GM23338 (cell line): ENCODE data around the gene RUNX1. TPM values are rescaled to one million over a fixed set of nuclear protein-coding genes. Genes with fewer than 3 reads are reported as not detected.
A peak's percentile ranks its signal among the peaks of the same experiment; 100 is the strongest.

Source experiments
- ATAC-seq: fragments of 200-7000 bp; cut with Tn5 transposase; 3 replicates; pipeline ENCODE4 v1.9.1; 2020
- DNase-seq: peaks from one replicate; pipeline ENCODE4 v3.0.0-alpha.2; 2015; ENCODE audit warnings: low spot score
- H2AFZ ChIP-seq: fragments of 200-600 bp; sonication (generic); 2 replicates; pipeline ENCODE4 v1.8.0; 2016; ENCODE audit warnings: antibody characterized with exemption, mild to moderate bottlenecking, moderate library complexity
- H3F3A ChIP-seq: fragments of 200-600 bp; sonication (generic); replicated peaks from 2 replicates; pipeline ENCODE4 v1.8.0; 2017; ENCODE audit warnings: antibody characterized with exemption, mixed run types, low read depth
- H3K27ac ChIP-seq: fragments of 200-600 bp; sonication (generic); 2 replicates; pipeline ENCODE4 v1.6.1; 2016; ENCODE audit warnings: low read depth
- H3K27me3 ChIP-seq: fragments of 200-600 bp; sonication (generic); 2 replicates; pipeline ENCODE4 v1.8.0; 2016; ENCODE audit warnings: mild to moderate bottlenecking, mixed run types, moderate library complexity; ENCODE audit not compliant: insufficient read depth
- H3K36me3 ChIP-seq: fragments of 200-600 bp; sonication (generic); 2 replicates; pipeline ENCODE4 v1.8.0; 2016; ENCODE audit warnings: mild to moderate bottlenecking; ENCODE audit not compliant: insufficient read depth
- H3K4me1 ChIP-seq: fragments of 200-600 bp; sonication (generic); 2 replicates; pipeline ENCODE4 v1.8.0; 2016; ENCODE audit warnings: mild to moderate bottlenecking, moderate library complexity; ENCODE audit not compliant: insufficient read depth
- H3K4me2 ChIP-seq: fragments of 200-600 bp; sonication (generic); 2 replicates; pipeline ENCODE4 v1.7.1; 2017; ENCODE audit warnings: mixed run types
- H3K4me3 ChIP-seq: fragments of 200-600 bp; sonication (generic); 2 replicates; pipeline ENCODE4 v1.6.1; 2016; ENCODE audit warnings: mixed run types
- H3K79me2 ChIP-seq: fragments of 200-600 bp; sonication (generic); replicated peaks from 2 replicates; pipeline ENCODE4 v1.8.0; 2017; ENCODE audit warnings: mild to moderate bottlenecking; ENCODE audit not compliant: insufficient read depth
- H3K9me2 ChIP-seq: fragments of 200-600 bp; sonication (generic); 2 replicates; pipeline ENCODE4 v1.8.0; 2017; ENCODE audit not compliant: insufficient read depth
- H4K20me1 ChIP-seq: fragments of 200-600 bp; sonication (generic); replicated peaks from 2 replicates; pipeline ENCODE4 v1.8.0; 2017; ENCODE audit warnings: mild to moderate bottlenecking; ENCODE audit not compliant: insufficient read depth
- H3K27ac Mint-ChIP-seq: 2 replicates; pipeline ENCODE4 v1.8.0; 2020; ENCODE audit warnings: inconsistent platforms, mild to moderate bottlenecking, moderate library complexity, mixed read lengths
- H3K27me3 Mint-ChIP-seq: 3 replicates; pipeline ENCODE4 v1.8.0; 2022; ENCODE audit warnings: low read depth, mild to moderate bottlenecking, moderate library complexity, mixed read lengths, inconsistent platforms; ENCODE audit not compliant: insufficient read depth, poor library complexity
- H3K36me3 Mint-ChIP-seq: 3 replicates; pipeline ENCODE4 v1.8.0; 2021; ENCODE audit warnings: low read depth, mild to moderate bottlenecking, inconsistent platforms, moderate library complexity, mixed read lengths
- H3K4me1 Mint-ChIP-seq: 3 replicates; pipeline ENCODE4 v1.8.0; 2020; ENCODE audit warnings: mild to moderate bottlenecking, inconsistent platforms, mixed read lengths
- H3K4me3 Mint-ChIP-seq: 3 replicates; pipeline ENCODE4 v1.8.0; 2021; ENCODE audit warnings: moderate library complexity, mild to moderate bottlenecking, inconsistent platforms, mixed read lengths
- H3K9me3 Mint-ChIP-seq: 3 replicates; pipeline ENCODE4 v1.8.0; 2020; ENCODE audit warnings: moderate library complexity, mild to moderate bottlenecking, inconsistent platforms, mixed read lengths
- CREB1 ChIP-seq: fragments of 250-450 bp; sonication (Bioruptor Pico); IDR thresholded peaks from 2 replicates; pipeline ENCODE4 v1.5.0; 2020; ENCODE audit warnings: low read depth, mild to moderate bottlenecking, moderate library complexity
- EZH2 ChIP-seq: fragments of 200-600 bp; sonication (generic); IDR thresholded peaks from one replicate; pipeline ENCODE4 v1.8.0; 2017; ENCODE audit warnings: antibody characterized with exemption, mild to moderate bottlenecking, low read depth; ENCODE audit not compliant: unreplicated experiment
- NANOG ChIP-seq: IDR thresholded peaks from 2 replicates; pipeline ENCODE4 v1.6.1; 2016; ENCODE audit warnings: antibody characterized with exemption, borderline replicate concordance
- REST ChIP-seq: IDR thresholded peaks from one replicate; pipeline ENCODE4 v1.6.1; 2018; ENCODE audit warnings: antibody characterized with exemption; ENCODE audit not compliant: unreplicated experiment
- STAT1 ChIP-seq: IDR thresholded peaks from one replicate; pipeline ENCODE4 v1.6.1; 2016; ENCODE audit warnings: antibody characterized with exemption; ENCODE audit not compliant: unreplicated experiment
- ZNF114 ChIP-seq: fragments of 250-450 bp; sonication (Bioruptor Pico); IDR thresholded peaks from 2 replicates; pipeline ENCODE4 v1.5.0; 2020; ENCODE audit warnings: mild to moderate bottlenecking, moderate library complexity
- ZNF331 ChIP-seq: fragments of 250-450 bp; sonication (Bioruptor Pico); IDR thresholded peaks from 2 replicates; pipeline ENCODE4 v1.5.0; 2020; ENCODE audit warnings: low read depth, mild to moderate bottlenecking, moderate library complexity
- ZNF462 ChIP-seq: fragments of 250-450 bp; sonication (Bioruptor Pico); IDR thresholded peaks from 2 replicates; pipeline ENCODE4 v1.5.0; 2020; ENCODE audit warnings: mild to moderate bottlenecking, moderate library complexity
- polyA plus RNA-seq: library from polyadenylated mRNA; unstranded; fragments of >200 nt; fragmentation: Nextera tagmentation; extraction: Ambion mirVana; gene quantifications from 2 replicates; pipeline ENCODE4 v1.2.1, GENCODE V29; 2016
- total RNA-seq: library from RNA; depleted of rRNA; stranded (reverse); fragments of >200 nt; shearing (Covaris generic); gene quantifications from 2 replicates; pipeline ENCODE4 v1.2.3, GENCODE V29; 2014
- TF ChIP-seq, protein P1 (sequence below), 2 experiments: fragments of 200-600 bp in 1 of 2; sonication (generic) in 1 of 2; conservative IDR thresholded peaks; 2 replicates each; pipeline versions ENCODE4 v1.5.1 to v1.6.1; 2016 to 2017; ENCODE audit warnings: antibody characterized with exemption in 2 of 2, low read depth in 2 of 2, mild to moderate bottlenecking in 2 of 2, moderate library complexity in 1 of 2

Gene RUNX1
- total and polyA plus RNA-seq, 2 experiments from 2014 or later = 0.29 to 1.1 TPM

DNA sequence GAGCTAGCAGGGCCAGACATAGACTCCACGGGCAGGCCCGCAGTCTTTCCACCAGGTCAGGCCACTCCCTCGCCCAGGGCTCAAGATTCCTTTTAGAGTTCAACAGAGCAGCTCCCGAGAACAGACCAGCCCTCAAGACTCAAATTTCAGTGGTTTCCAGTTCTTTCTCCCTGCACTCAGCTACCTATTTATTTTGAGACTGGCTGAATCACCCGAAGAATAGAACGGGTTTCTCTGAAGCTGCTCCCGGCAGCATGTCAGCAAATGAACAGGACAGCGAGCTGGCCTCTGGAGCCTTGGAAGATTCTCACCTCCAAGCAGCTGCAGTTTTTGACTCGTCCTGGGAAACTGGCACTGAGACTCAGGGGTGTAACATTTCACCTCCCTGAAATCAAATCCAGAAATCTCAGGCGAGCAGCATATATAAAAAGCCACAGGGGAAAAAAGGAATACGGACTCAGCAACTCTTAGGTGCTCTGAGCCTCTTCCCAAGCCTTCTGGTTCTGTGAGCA is 202.4 kb downstream of the RUNX1 start (continued):
- TF ChIP-seq, protein P1, sequence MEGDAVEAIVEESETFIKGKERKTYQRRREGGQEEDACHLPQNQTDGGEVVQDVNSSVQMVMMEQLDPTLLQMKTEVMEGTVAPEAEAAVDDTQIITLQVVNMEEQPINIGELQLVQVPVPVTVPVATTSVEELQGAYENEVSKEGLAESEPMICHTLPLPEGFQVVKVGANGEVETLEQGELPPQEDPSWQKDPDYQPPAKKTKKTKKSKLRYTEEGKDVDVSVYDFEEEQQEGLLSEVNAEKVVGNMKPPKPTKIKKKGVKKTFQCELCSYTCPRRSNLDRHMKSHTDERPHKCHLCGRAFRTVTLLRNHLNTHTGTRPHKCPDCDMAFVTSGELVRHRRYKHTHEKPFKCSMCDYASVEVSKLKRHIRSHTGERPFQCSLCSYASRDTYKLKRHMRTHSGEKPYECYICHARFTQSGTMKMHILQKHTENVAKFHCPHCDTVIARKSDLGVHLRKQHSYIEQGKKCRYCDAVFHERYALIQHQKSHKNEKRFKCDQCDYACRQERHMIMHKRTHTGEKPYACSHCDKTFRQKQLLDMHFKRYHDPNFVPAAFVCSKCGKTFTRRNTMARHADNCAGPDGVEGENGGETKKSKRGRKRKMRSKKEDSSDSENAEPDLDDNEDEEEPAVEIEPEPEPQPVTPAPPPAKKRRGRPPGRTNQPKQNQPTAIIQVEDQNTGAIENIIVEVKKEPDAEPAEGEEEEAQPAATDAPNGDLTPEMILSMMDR (conservative IDR thresholded peaks at IDR 0.05; ENCODE audit: low read depth in 2 of 2) = no peak
- TF ChIP-seq ZNF114 (CRISPR knock-in tag) = no peak
- TF ChIP-seq EZH2 = no peak
- TF ChIP-seq CREB1 = no peak
- no peak for TF ChIP-seq STAT1
- TF ChIP-seq REST = no peak

GRCh38 chr21:34845521-34846451 is 203.3 kb downstream of the RUNX1 start:
- Histone ChIP-seq H3K4me2 (no peak overlapping the region), H3K9me2 (no peaks in the 10 kb centered on the region), H3K27me3 (no peaks in the 10 kb centered on the region), H2AFZ (peak overlapping the region; percentile 87; the same call in 1 of the 2 replicates), H3K27ac (no peak overlapping the region), H3K36me3 (no peaks in the 10 kb centered on the region), H4K20me1 (no peaks in the 10 kb centered on the region; the same call in 1 of the 2 replicates), H3F3A (no peaks in the 10 kb centered on the region), H3K79me2 (no peaks in the 10 kb centered on the region), H3K4me1 (peaks cover 18% of the 10 kb centered on the region), H3K4me3 (no peak overlapping the region)
- Mint-ChIP-seq H3K27ac (no peak overlapping the region), H3K4me1 (peaks cover 38% of the 10 kb centered on the region), H3K27me3 (peaks cover 16% of the 10 kb centered on the region), H3K9me3 (no peaks in the 10 kb centered on the region; the same call in 2 of the 3 replicates), H3K4me3 (no peak overlapping the region), H3K36me3 (no peaks in the 10 kb centered on the region)
- ATAC-seq (no peak; the same call in 2 of the 3 replicates), DNase-seq (no peak)
- no peak for TF ChIP-seq ZNF331 (CRISPR knock-in tag)
- TF ChIP-seq, protein P1 (conservative IDR thresholded peaks at IDR 0.05; ENCODE audit: low read depth in 2 of 2) = no peak
- TF ChIP-seq NANOG = no peak
- TF ChIP-seq ZNF462 (CRISPR knock-in tag) = no peak
